ENCODE measurements around the gene PCNX4.
"Not testable (repeated sequence)": the region's sequence is repeated elsewhere in the genome, so short reads cannot be mapped to it uniquely, and the experiment has no call there.

PCNX4 gene

GRCh38 chr14:60091550-60092525 lies at the start of gene PCNX4:
TSS of gene PCNX4 (plus strand) at chr14:60091923. CDS start at chr14:60107639, 15,716 bp downstream.
- peak; percentile 99 for DNase-seq

GRCh38 chr14:60047976-60048375 lies 43.7 kb upstream of the PCNX4 start:
- DNase-seq = not testable (repeated sequence)

GRCh38 chr14:60051721-60052221 lies 40.0 kb upstream of the PCNX4 start:
- no peak for DNase-seq

GRCh38 chr14:60058087-60058486 lies 33.6 kb upstream of the PCNX4 start:
- DNase-seq = no peak

GRCh38 chr14:60061371-60061770 lies 30.4 kb upstream of the PCNX4 start:
- DNase-seq = no peak

- DNase-seq = no peak
These were observed 27.1 kb upstream of the PCNX4 start for GRCh38 chr14:60064491-60065072.

- DNase-seq = no peak
These were observed 23.8 kb upstream of the PCNX4 start for GRCh38 chr14:60067882-60068281.

- no peak for DNase-seq
These were observed 12.0 kb upstream of the PCNX4 start for GRCh38 chr14:60079723-60080122.

GRCh38 chr14:60085085-60085484 lies 6.6 kb upstream of the PCNX4 start:
- DNase-seq = no peak

- no peak for DNase-seq
These were observed 6.0 kb upstream of the PCNX4 start for GRCh38 chr14:60085693-60086092.

GRCh38 chr14:60087668-60088067 lies 4.1 kb upstream of the PCNX4 start:
- no peak for DNase-seq

- DNase-seq = no peak
These were observed 2.5 kb upstream of the PCNX4 start for GRCh38 chr14:60089221-60089620.

GRCh38 chr14:60090864-60091519 lies 731 bp upstream of the PCNX4 start:
- peak; percentile 78 for DNase-seq

GRCh38 chr14:60092526-60092920 lies 800 bp downstream of the PCNX4 start:
- peak; percentile 26 for DNase-seq

- DNase-seq = no peak
These were observed 1.4 kb downstream of the PCNX4 start for GRCh38 chr14:60093080-60093479.

- no peak for DNase-seq
These were observed 1.9 kb downstream of the PCNX4 start for GRCh38 chr14:60093606-60094005.

GRCh38 chr14:60094306-60094897 lies 2.7 kb downstream of the PCNX4 start:
- DNase-seq = no peak

- no peak for DNase-seq
These were observed 3.5 kb downstream of the PCNX4 start for GRCh38 chr14:60095231-60095630.

- peak; percentile 5 for DNase-seq
These were observed 4.2 kb downstream of the PCNX4 start for GRCh38 chr14:60095781-60096450.

- DNase-seq = no peak
These were observed 6.3 kb downstream of the PCNX4 start for GRCh38 chr14:60097974-60098373.

- DNase-seq = not testable (repeated sequence)
These were observed 8.1 kb downstream of the PCNX4 start for GRCh38 chr14:60099855-60100254.

- DNase-seq = no peak
These were observed 10.1 kb downstream of the PCNX4 start for GRCh38 chr14:60101786-60102185.

All from NCI-H1105 (cell line).